ENCODE results near the gene LDHD. TPM values are rescaled to one million over a fixed set of nuclear protein-coding genes. Genes with fewer than 3 reads are reported as not detected.
"Not testable (repeated sequence)": the region's sequence is repeated elsewhere in the genome, so short reads cannot be mapped to it uniquely, and the experiment has no call there.

The LDHD gene
- under 1 TPM; 0.11 to 0.48 TPM for total RNA-seq

DNA sequence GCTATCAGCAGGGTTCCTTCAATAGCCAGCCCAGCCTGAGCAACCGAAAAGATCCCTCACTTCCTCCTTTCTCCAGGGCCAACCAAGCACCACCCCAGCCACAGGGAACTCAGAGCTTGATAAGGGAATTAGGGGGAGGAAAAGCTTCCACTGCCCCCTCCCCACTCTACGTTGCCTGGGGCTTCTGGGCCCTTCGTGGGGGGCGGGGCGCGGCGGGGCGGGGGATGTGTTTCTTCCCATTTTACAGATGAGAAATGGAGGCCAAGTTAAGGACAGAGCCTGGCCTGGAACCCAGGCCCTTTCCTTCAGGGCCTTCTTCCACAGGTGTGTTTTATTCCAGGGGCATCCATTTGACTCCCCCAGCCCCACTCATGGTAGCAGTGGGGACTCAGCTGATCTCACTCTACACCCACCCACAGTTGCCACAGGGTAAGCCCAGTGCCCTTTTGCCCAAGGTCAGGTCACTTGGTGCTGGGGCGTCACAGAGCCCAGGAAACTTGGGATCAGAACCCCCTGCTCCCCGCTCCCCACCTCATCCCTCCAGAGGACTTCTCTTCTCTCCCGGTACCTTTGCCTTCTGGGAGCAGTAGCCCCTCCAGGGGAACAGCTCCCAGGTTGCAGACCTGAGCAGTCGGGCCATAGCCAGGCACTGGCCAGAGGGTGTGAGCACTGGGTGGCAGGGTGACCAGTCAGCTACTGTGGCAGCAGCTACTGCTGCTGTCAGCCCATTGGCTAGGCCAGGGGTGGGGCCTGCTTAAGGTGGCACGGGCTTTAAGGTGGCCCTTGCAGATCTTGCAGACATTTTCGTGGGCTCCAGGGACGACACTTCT, at the start of gene LDHD:
TSS of gene LDHD (minus strand) at position 700 of the 830 bp plus-strand sequence. CDS start at position 640, 60 bp downstream.
- no peaks in the 10 kb centered on the region for H3K9me3 Mint-ChIP-seq
- peak; percentile 72 for ATAC-seq (replicated peaks)
- peak within 1 kb of the TSS; percentile 15 for H3K27ac Mint-ChIP-seq
- peaks cover 14% of the 10 kb centered on the region for H3K4me1 Mint-ChIP-seq
- peaks cover 6% of the 10 kb centered on the region for H3K36me3 Mint-ChIP-seq (ENCODE audit: low read depth)
- H3K4me3 Mint-ChIP-seq: peak within 1 kb of the TSS; percentile 49
- no peaks in the 10 kb centered on the region for H3K27me3 Mint-ChIP-seq

DNA sequence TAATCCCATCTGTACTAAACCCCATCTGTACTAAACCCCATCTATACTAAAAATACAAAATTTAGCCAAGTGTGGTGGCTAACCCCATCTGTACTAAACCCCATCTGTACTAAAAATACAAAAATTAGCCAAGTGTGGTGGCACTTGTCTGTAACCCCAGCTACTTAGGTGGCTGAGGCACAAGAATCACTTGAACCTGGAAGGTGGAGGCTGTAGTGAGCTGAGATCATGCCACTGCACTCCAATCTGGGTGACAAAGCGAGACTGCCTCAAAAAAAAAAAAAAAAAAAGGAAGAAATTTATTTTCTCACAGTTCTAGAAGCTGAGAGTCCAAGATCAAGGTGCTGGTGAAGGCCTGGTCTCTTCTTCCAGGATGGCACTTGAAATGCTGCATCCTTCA, 43.8 kb upstream of the LDHD start:
- Mint-ChIP-seq H3K4me1 (no peaks in the 10 kb centered on the region), H3K4me3 (no peak overlapping the region), H3K27me3 (no peaks in the 10 kb centered on the region), H3K27ac (no peak overlapping the region), H3K36me3 (ENCODE audit: low read depth) (peaks cover 86% of the 10 kb centered on the region), H3K9me3 (no peaks in the 10 kb centered on the region)
- ATAC-seq (replicated peaks): no peak

DNA sequence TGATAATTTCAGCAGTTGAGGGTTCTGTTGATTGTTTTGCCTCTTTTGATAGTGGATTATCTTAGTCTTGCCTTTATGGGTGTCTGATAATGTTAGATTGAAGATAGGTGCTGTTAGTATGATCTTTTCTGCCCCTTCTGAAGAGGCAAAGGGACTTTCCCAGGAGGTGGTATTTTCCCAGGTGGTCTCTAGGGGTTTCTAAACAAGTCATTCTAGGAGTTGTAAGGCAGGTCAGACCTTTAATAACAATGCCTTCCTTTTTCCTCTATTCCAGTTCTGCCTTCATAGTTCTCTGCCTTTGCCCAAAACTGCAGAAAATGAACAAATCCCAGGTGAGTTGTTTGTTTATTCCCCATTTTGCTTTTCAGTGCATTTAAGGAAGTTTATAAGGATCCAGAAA, 36.1 kb upstream of the LDHD start:
- no peak for ATAC-seq (replicated peaks)
- peak overlapping the region; percentile 34 for H3K4me3 Mint-ChIP-seq
- no peaks in the 10 kb centered on the region for H3K27me3 Mint-ChIP-seq
- peaks cover 73% of the 10 kb centered on the region for H3K36me3 Mint-ChIP-seq (ENCODE audit: low read depth)
- H3K9me3 Mint-ChIP-seq: peaks cover 15% of the 10 kb centered on the region
- peak overlapping the region; percentile 58 for H3K27ac Mint-ChIP-seq
- H3K4me1 Mint-ChIP-seq: peaks cover 13% of the 10 kb centered on the region

DNA sequence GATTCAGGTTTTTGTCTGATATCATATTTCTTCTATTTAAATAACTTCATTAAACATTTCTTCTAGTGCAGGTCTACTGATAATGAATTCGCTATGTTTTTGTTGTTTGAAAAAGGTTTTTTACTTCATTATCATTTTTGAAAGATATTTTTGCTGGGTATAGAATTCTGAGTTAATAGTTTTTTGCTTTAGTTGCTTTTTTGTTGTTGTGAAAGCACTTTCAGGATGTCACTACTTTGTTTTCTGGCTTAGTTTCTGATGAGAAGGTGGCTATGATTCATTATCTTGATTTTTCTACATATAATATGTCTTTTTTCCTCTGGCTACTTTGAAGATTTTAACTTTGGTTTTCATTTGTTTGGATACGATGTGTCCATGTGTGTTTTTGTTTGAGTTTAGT, 35.2 kb upstream of the LDHD start:
- H3K36me3 Mint-ChIP-seq (ENCODE audit: low read depth): peaks cover 65% of the 10 kb centered on the region
- ATAC-seq (replicated peaks): no peak
- peak overlapping the region; percentile 34 for H3K4me3 Mint-ChIP-seq
- H3K9me3 Mint-ChIP-seq: peaks cover 15% of the 10 kb centered on the region
- H3K4me1 Mint-ChIP-seq: peaks cover 13% of the 10 kb centered on the region
- peak overlapping the region; percentile 58 for H3K27ac Mint-ChIP-seq
- H3K27me3 Mint-ChIP-seq: no peaks in the 10 kb centered on the region

DNA sequence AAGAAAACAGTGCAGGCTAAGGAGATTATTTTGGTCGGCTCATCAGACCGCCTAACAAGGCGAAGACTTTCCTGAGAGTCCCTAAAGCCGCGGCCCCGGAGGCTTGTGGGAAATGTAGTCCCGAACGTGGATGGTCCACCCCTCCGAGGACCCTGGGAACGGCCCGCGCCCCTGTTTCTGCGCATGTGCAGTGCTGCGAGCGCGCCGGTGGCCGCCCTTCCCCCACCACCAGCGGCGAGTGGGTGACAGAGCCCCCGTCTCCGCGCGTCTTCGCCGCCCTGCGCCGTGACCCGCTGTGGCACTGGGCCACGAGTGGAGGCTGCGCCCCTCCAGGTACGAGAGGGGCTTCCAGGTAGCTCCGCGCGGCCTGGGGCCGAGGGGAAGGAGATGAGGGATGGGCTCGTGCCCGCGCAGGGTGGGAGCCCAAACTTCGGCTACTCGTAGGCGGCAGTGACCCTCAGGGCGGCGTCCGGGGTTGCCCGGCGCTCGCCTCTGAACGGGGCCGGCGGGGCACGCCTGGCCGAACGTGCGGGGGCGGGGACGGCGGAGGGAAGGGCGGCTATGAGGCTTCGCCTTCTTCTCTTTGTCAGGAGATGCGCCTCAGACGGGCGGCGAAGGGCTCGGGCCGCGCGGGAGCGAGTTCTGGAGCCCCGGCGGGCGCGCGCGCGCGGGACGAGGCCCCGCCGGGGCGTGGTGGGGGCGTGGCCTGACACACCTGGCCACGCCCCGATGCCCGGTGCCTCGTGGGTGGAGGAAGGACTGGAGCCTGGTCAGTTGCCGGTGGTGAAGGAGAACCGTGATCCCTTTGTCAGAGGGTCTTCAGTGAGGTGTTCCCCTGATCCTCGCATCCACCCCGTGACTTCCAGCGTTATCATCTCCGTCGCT, 32.0 kb upstream of the LDHD start, which contains the start of gene ZFP1:
TSS of gene ZFP1 (plus strand) at position 214 of the 885 bp plus-strand sequence. CDS start 4,428 bp downstream, outside the sequence.
- H3K27me3 Mint-ChIP-seq: no peaks in the 10 kb centered on the region
- peaks cover 15% of the 10 kb centered on the region for H3K9me3 Mint-ChIP-seq
- peak within 1 kb of the TSS; percentile 70 for H3K27ac Mint-ChIP-seq

DNA sequence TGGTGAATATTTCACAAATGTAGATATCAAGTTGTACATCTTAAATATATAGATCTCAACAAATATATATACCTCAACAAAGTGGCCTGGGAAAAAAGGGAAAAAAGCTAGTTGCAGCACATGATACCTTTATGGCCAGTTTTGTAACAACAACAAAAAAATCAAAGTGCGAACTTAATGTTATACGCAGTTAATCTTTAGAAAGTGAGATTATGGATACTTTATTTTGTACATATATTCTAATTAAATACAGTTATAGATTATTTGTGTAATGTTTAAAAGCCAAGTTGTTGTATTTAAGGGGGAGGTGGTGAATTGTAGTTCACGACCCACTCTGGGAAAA, 31.4 kb upstream of the LDHD start:
- no peak for ATAC-seq (replicated peaks)
- no peak overlapping the region for H3K27ac Mint-ChIP-seq
- peaks cover 13% of the 10 kb centered on the region for H3K4me1 Mint-ChIP-seq
- peaks cover 15% of the 10 kb centered on the region for H3K9me3 Mint-ChIP-seq
- H3K36me3 Mint-ChIP-seq (ENCODE audit: low read depth): peaks cover 32% of the 10 kb centered on the region
- no peaks in the 10 kb centered on the region for H3K27me3 Mint-ChIP-seq
- peak overlapping the region; percentile 86 for H3K4me3 Mint-ChIP-seq

More for the DNA sequence above, 32.0 kb upstream of the LDHD start, which contains the start of gene ZFP1:
- peak; percentile 88 for ATAC-seq (replicated peaks)
- H3K4me3 Mint-ChIP-seq: peak within 1 kb of the TSS; percentile 86
- H3K4me1 Mint-ChIP-seq: peaks cover 13% of the 10 kb centered on the region
- H3K36me3 Mint-ChIP-seq (ENCODE audit: low read depth): peaks cover 38% of the 10 kb centered on the region

DNA sequence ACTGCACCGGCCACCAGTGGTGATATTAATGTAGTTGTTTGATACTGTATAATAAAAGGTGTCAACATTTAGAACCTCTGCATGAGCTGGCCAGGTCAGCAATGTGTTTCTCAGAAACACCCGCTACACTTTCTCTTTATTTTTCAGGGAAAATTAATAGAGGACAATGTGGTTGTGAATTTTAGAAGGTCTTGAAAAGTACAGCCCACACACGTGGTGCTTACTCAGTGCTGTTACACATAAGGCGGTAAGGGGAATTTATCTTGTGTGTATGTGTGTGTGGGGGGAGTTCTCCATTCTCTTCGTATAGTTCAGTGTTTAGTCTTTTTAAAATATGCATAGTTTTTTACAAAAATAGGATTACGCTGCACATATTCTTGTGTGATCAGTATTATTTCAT, 27.4 kb upstream of the LDHD start:
- no peak for ATAC-seq (replicated peaks)
- no peaks in the 10 kb centered on the region for H3K9me3 Mint-ChIP-seq
- no peak overlapping the region for H3K4me3 Mint-ChIP-seq
- H3K27me3 Mint-ChIP-seq: no peaks in the 10 kb centered on the region
- H3K4me1 Mint-ChIP-seq: no peaks in the 10 kb centered on the region
- no peak overlapping the region for H3K27ac Mint-ChIP-seq
- peaks cover 1% of the 10 kb centered on the region for H3K36me3 Mint-ChIP-seq (ENCODE audit: low read depth)

DNA sequence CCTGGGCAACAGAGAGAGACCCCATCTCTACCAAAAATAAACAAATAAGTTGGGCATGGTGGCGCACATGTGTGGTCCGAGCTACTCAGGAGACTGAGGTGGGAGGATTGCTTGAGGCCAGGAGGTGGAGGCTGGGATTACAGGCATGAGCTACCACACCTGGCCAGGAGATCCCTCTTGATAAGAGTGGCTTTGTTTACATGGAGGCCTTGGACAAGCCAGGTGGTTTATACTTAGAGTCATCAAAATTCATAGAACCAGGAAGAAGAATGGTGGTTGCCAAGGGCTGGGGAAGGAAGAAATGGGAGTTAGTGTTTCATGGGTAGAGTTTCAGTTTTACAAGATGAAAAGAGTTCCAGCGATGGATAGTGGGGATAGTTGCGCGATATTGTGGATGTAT, 22.9 kb upstream of the LDHD start:
- ATAC-seq (replicated peaks): no peak
- no peaks in the 10 kb centered on the region for H3K9me3 Mint-ChIP-seq
- no peaks in the 10 kb centered on the region for H3K27me3 Mint-ChIP-seq
- H3K4me1 Mint-ChIP-seq: peaks cover 6% of the 10 kb centered on the region
- no peak overlapping the region for H3K27ac Mint-ChIP-seq
- no peak overlapping the region for H3K4me3 Mint-ChIP-seq
- no peaks in the 10 kb centered on the region for H3K36me3 Mint-ChIP-seq (ENCODE audit: low read depth)

DNA sequence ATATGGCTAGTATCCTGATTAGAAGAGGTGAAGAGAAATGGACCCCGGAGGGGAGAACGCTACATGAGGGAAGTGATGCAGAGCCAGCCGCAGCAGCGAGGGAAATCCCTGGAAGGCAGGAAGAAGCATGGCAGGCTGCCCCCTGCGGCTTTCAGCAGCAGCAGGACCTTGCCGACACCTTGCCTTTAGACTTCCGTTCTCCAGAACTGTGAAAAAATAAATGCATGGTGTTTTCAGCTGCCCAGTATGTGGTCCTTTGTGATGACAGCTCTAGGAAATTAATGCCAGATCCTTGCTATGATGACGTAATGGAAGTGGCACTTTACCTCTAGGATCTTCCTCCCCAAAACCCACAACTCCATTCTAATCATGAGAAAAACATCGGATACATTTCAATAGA, 22.1 kb upstream of the LDHD start:
- Mint-ChIP-seq H3K36me3 (ENCODE audit: low read depth) (no peaks in the 10 kb centered on the region), H3K27ac (no peak overlapping the region), H3K27me3 (no peaks in the 10 kb centered on the region), H3K9me3 (no peaks in the 10 kb centered on the region), H3K4me1 (peaks cover 6% of the 10 kb centered on the region), H3K4me3 (no peak overlapping the region)
- no peak for ATAC-seq (replicated peaks)

DNA sequence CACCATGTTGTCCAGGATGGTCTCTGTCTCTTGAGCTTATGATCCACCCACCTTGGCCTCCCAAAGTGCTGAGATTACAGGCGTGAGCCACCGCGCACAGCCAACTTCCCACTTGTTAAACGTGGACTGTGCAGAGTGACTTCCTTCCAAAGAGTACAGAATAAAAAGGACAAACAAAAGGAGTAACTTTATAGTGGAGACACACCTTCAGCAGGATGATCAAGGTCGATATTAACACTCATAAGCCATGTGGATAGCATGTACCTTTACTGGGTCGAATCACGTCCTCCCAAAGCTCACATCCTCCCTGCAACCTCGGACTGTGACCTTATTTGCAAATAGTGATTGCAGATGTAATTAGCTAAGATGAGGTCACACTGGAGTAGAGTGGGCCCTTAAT, 21.7 kb upstream of the LDHD start:
- peaks cover 6% of the 10 kb centered on the region for H3K4me1 Mint-ChIP-seq
- no peak for ATAC-seq (replicated peaks)
- no peak overlapping the region for H3K27ac Mint-ChIP-seq
- no peaks in the 10 kb centered on the region for H3K27me3 Mint-ChIP-seq
- H3K9me3 Mint-ChIP-seq: no peaks in the 10 kb centered on the region
- H3K4me3 Mint-ChIP-seq: no peak overlapping the region
- no peaks in the 10 kb centered on the region for H3K36me3 Mint-ChIP-seq (ENCODE audit: low read depth)

DNA sequence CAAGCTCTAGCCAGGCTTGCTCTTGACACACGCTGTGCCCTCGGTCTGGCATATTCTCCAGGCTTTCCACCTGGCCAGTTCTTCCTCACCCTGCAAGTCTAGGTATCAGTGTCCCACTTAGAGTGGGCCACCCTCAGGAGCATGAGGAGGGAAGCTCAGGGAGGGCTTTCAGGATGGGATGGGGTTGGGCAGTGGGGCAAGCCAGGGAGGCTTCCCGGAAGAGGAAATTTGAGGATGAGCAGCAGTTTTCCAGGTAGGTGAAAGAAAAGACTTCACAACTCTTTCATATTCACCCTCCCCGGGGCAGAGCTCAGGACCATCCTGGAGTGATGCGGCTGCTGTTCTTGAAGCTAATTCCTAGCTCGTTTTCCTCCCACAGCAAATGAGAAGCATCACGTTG, 14.5 kb upstream of the LDHD start:
- H3K4me3 Mint-ChIP-seq: no peak overlapping the region
- no peaks in the 10 kb centered on the region for H3K9me3 Mint-ChIP-seq
- peaks cover 11% of the 10 kb centered on the region for H3K4me1 Mint-ChIP-seq
- H3K36me3 Mint-ChIP-seq (ENCODE audit: low read depth): no peaks in the 10 kb centered on the region
- no peak overlapping the region for H3K27ac Mint-ChIP-seq
- no peak for ATAC-seq (replicated peaks)
- no peaks in the 10 kb centered on the region for H3K27me3 Mint-ChIP-seq

DNA sequence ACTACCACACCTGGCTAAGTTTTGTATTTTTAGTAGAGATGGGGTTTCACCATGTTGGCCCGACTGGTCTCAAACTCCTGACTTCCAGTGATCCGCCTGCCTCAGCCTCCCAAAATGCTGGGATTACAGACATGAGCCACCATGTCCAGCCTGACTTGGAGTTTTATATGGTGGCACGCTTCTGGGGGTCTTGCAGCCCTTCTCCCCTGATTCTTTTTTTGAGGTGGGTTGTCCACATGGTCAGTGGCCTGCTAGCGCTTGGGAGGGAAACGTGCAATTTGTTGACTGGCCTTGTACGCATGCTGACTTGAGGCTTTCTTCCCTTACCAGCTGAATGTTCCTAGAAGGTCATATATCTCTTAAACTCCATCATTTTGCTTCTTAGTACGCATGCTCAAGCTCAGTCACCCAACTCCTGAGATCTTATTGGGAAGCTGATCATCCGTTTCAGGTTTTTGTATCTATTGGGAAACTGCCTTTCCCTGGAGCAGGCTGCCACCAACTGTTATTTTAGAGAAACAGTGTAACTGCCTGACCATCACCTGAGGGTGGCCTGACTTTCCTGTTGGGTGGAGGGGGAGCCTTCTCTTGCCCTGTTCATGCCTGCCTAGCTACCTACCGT, 13.7 kb upstream of the LDHD start:
- H3K27ac Mint-ChIP-seq: no peak overlapping the region
- H3K9me3 Mint-ChIP-seq: no peaks in the 10 kb centered on the region
- no peaks in the 10 kb centered on the region for H3K27me3 Mint-ChIP-seq
- H3K4me1 Mint-ChIP-seq: peaks cover 11% of the 10 kb centered on the region
- H3K36me3 Mint-ChIP-seq (ENCODE audit: low read depth): no peaks in the 10 kb centered on the region
- H3K4me3 Mint-ChIP-seq: no peak overlapping the region
- ATAC-seq (replicated peaks): no peak

DNA sequence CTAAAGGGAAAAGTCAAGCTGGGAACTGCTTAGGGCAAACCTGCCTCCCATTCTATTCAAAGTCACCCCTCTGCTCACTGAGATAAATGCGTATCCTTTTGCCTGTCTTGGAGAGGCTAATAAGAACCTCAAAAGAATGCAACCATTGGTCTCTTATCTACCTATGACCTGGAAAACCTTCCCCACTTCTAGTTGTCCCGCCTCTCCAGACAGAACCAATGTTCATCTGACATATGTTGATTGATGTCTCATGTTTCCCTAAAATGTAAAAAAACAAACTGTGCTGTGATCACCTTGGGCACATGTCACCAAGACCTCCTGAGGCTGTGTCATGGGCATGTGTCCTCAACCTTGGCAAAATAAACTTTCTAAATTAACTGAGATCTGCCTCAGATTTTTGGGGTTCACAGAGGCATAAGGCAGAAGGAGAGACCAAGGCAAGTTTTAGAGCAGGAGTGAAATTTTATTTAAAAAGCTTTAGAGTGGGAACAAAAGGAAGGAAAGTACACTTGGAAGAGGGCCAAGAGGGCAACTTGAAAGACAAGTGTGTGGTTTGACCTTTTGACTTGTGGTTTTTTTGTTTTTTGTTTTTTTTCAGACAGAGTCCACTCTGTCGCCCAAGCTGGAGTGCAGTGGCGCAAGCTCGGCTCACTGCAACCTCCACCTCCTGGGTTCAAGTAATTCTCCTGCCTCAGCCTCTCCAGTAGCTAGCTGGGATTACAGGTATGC, 13.0 kb upstream of the LDHD start:
- ATAC-seq (replicated peaks): not testable (repeated sequence)

More for the DNA sequence above, 13.0 kb upstream of the LDHD start:
- H3K36me3 Mint-ChIP-seq (ENCODE audit: low read depth); H3K27me3 Mint-ChIP-seq; H3K4me3 Mint-ChIP-seq; H3K9me3 Mint-ChIP-seq: not testable (repeated sequence)
- peaks cover 11% of the 10 kb centered on the region for H3K4me1 Mint-ChIP-seq
- peak overlapping the region; percentile 30 for H3K27ac Mint-ChIP-seq
